Lower lobe of right lung (tissue), 2 donors: ENCODE results near the gene CD74. TPM values are rescaled to one million over a fixed set of nuclear protein-coding genes. Genes with fewer than 3 reads are reported as not detected.

Source experiments
- ATAC-seq, 2 donors: fragments of 200-7000 bp; cut with Tn5 transposase; one replicate each; pipeline ENCODE4 v1.9.1; 2020 to 2022; ENCODE audit warnings: mild to moderate bottlenecking in 2 of 2, moderate library complexity in 2 of 2
- DNase-seq: peaks from one replicate; pipeline ENCODE4 v3.0.0-alpha.2; 2020
- H3K27ac ChIP-seq: fragments of 200-600 bp; one replicate; pipeline ENCODE4 v1.8.0; 2022
- H3K27me3 ChIP-seq: fragments of 200-600 bp; one replicate; pipeline ENCODE4 v1.8.0; 2022; ENCODE audit warnings: low read depth
- H3K36me3 ChIP-seq: fragments of 200-600 bp; one replicate; pipeline ENCODE4 v1.8.0; 2022; ENCODE audit warnings: mild to moderate bottlenecking
- H3K4me1 ChIP-seq: fragments of 200-600 bp; one replicate; pipeline ENCODE4 v1.8.0; 2022
- H3K4me3 ChIP-seq: fragments of 200-600 bp; one replicate; pipeline ENCODE4 v1.8.0; 2022; ENCODE audit warnings: mild to moderate bottlenecking
- H3K9me3 ChIP-seq: fragments of 200-600 bp; one replicate; pipeline ENCODE4 v1.8.0; 2022
- CTCF ChIP-seq: fragments of 200-600 bp; IDR thresholded peaks from one replicate; pipeline ENCODE4 v1.8.0; 2022; ENCODE audit warnings: antibody characterized with exemption, mild to moderate bottlenecking
- intact Hi-C: fragments of 100-400 bp; cut with DNase I; formaldehyde crosslinking; loops from one replicate; pipeline ENCODE4 v1.11.0; 2022
- total RNA-seq: library from RNA; stranded (reverse); fragmentation: NEBNext Ultra II Directional; extraction: Animal tissue kit (Norgen Biotek cat#: 25700); gene quantifications from one replicate; pipeline ENCODE4 v1.2.1, GENCODE V29; 2021
- donor health status: DM: no; HTN: yes; CAD: no; lungs with severe emphysema.

The CD74 gene
- total RNA-seq, 1 donor from 2014 or later = 4,221 TPM

GRCh38 chr5:150448952-150449516 lies 36.3 kb upstream of the CD74 start:
- Histone ChIP-seq H3K4me3 (peak overlapping the region; percentile 94), H3K27ac (peak overlapping the region; percentile 95), H3K36me3 (peaks cover 44% of the 10 kb centered on the region), H3K27me3 (no peaks in the 10 kb centered on the region), H3K9me3 (no peaks in the 10 kb centered on the region), H3K4me1 (peaks cover 23% of the 10 kb centered on the region)
- no peak for TF ChIP-seq CTCF
- intact Hi-C loops = no loop called here
- ATAC-seq = peak; percentile 67 to 74
- no peak for DNase-seq

GRCh38 chr5:150448334-150448733 lies 35.6 kb upstream of the CD74 start:
- Histone ChIP-seq H3K4me1 (peaks cover 23% of the 10 kb centered on the region), H3K36me3 (peaks cover 51% of the 10 kb centered on the region), H3K4me3 (peak overlapping the region; percentile 94), H3K9me3 (no peaks in the 10 kb centered on the region), H3K27ac (peak overlapping the region; percentile 95), H3K27me3 (no peaks in the 10 kb centered on the region)
- TF ChIP-seq CTCF = no peak
- DNase-seq = no peak
- intact Hi-C loops = no loop called here
- ATAC-seq = no peak

GRCh38 chr5:150447188-150447587 lies 34.5 kb upstream of the CD74 start:
- H3K9me3 ChIP-seq = no peaks in the 10 kb centered on the region
- peaks cover 59% of the 10 kb centered on the region for H3K36me3 ChIP-seq
- H3K27me3 ChIP-seq = no peaks in the 10 kb centered on the region
- no peak for TF ChIP-seq CTCF
- DNase-seq (no peak), ATAC-seq (no peak)
- peaks cover 23% of the 10 kb centered on the region for H3K4me1 ChIP-seq
- H3K27ac ChIP-seq = no peak overlapping the region
- no peak overlapping the region for H3K4me3 ChIP-seq
- intact Hi-C loops = no loop called here

- no peaks in the 10 kb centered on the region for H3K9me3 ChIP-seq
- DNase-seq = no peak
- no peak overlapping the region for H3K27ac ChIP-seq
- no peak for ATAC-seq
- H3K4me3 ChIP-seq = no peak overlapping the region
- H3K27me3 ChIP-seq = no peaks in the 10 kb centered on the region
- H3K4me1 ChIP-seq = peaks cover 23% of the 10 kb centered on the region
- no peak for TF ChIP-seq CTCF
- intact Hi-C loops = no loop called here
- peaks cover 62% of the 10 kb centered on the region for H3K36me3 ChIP-seq
Measured at GRCh38 chr5:150446583-150446982, 33.9 kb upstream of the CD74 start.

- DNase-seq = no peak
- Histone ChIP-seq H3K9me3 (no peaks in the 10 kb centered on the region), H3K4me3 (no peak overlapping the region), H3K36me3 (peaks cover 62% of the 10 kb centered on the region), H3K4me1 (peaks cover 23% of the 10 kb centered on the region), H3K27ac (no peak overlapping the region), H3K27me3 (no peaks in the 10 kb centered on the region)
- TF ChIP-seq CTCF = no peak
- no peak for ATAC-seq
- intact Hi-C loops = no loop called here
Measured at GRCh38 chr5:150446088-150446487, 33.4 kb upstream of the CD74 start.

- intact Hi-C loops = no loop called here
- H3K27me3 ChIP-seq = no peaks in the 10 kb centered on the region
- no peaks in the 10 kb centered on the region for H3K9me3 ChIP-seq
- no peak overlapping the region for H3K4me3 ChIP-seq
- H3K27ac ChIP-seq = no peak overlapping the region
- peaks cover 23% of the 10 kb centered on the region for H3K4me1 ChIP-seq
- DNase-seq (no peak), ATAC-seq (no peak)
- no peak for TF ChIP-seq CTCF
- H3K36me3 ChIP-seq = peaks cover 62% of the 10 kb centered on the region
Measured at GRCh38 chr5:150444770-150445169, 32.1 kb upstream of the CD74 start.
